ENCODE results near the gene ABCG1. TPM values are rescaled to one million over a fixed set of nuclear protein-coding genes. Genes with fewer than 3 reads are reported as not detected.
"Not testable (repeated sequence)": the region's sequence is repeated elsewhere in the genome, so short reads cannot be mapped to it uniquely, and the experiment has no call there.

The ABCG1 gene
- 1.1 TPM for polyA plus RNA-seq (2013, experiment 1 of 4)
- 1.0 TPM for polyA plus RNA-seq (2013, experiment 2 of 4)
- 0.48 TPM for polyA plus RNA-seq (2013, experiment 3 of 4)
- polyA plus RNA-seq (2013, experiment 4 of 4): 0.57 TPM

- H3K9me3 ChIP-seq (ENCODE audit: control insufficient read depth, low read length): no peaks in the 10 kb centered on the region
- no peak within 1 kb of the TSS for H3K27ac ChIP-seq (ENCODE audit: insufficient read depth, low read depth, low read length, poor library complexity, severe bottlenecking)
- peaks cover 70% of the 10 kb centered on the region for H3K27me3 ChIP-seq (ENCODE audit: control insufficient read depth, insufficient read depth, low read length, poor library complexity, severe bottlenecking)
- H3K4me1 ChIP-seq (ENCODE audit: control insufficient read depth, insufficient read depth, low read length): no peaks in the 10 kb centered on the region
- WGBS, 2 experiments: 1% methylated on average over 83 of the region's 83 CpGs
- H3K36me3 ChIP-seq (ENCODE audit: control insufficient read depth, insufficient read depth, low read length): no peaks in the 10 kb centered on the region
- H3K4me3 ChIP-seq (ENCODE audit: insufficient read depth, low read depth, low read length): peak within 1 kb of the TSS; percentile 38
These were observed at the start of gene ABCG1 for GRCh38 chr21:42218836-42219605. ABCG1 (plus strand) TSS chr21:42219140; CDS start chr21:42219263, 123 bp downstream.

- H3K27me3 ChIP-seq (ENCODE audit: control insufficient read depth, insufficient read depth, low read length, poor library complexity, severe bottlenecking): no peaks in the 10 kb centered on the region
- H3K9me3 ChIP-seq (ENCODE audit: control insufficient read depth, low read length): no peaks in the 10 kb centered on the region
- H3K36me3 ChIP-seq (ENCODE audit: control insufficient read depth, insufficient read depth, low read length): no peaks in the 10 kb centered on the region
- no peaks in the 10 kb centered on the region for H3K4me1 ChIP-seq (ENCODE audit: control insufficient read depth, insufficient read depth, low read length)
- no peak overlapping the region for H3K4me3 ChIP-seq (ENCODE audit: insufficient read depth, low read depth, low read length)
- no peak overlapping the region for H3K27ac ChIP-seq (ENCODE audit: insufficient read depth, low read depth, low read length, poor library complexity, severe bottlenecking)
These were observed 49.2 kb upstream of the ABCG1 start for GRCh38 chr21:42169758-42170157.

GRCh38 chr21:42171091-42172053 lies 47.6 kb upstream of the ABCG1 start:
- WGBS, 2 experiments: 87 to 94% methylated on average over 13 of the region's 14 CpGs
- Histone ChIP-seq H3K4me1 (ENCODE audit: control insufficient read depth, insufficient read depth, low read length) (no peaks in the 10 kb centered on the region), H3K4me3 (ENCODE audit: insufficient read depth, low read depth, low read length) (no peak overlapping the region), H3K36me3 (ENCODE audit: control insufficient read depth, insufficient read depth, low read length) (no peaks in the 10 kb centered on the region), H3K9me3 (ENCODE audit: control insufficient read depth, low read length) (no peaks in the 10 kb centered on the region), H3K27ac (ENCODE audit: insufficient read depth, low read depth, low read length, poor library complexity, severe bottlenecking) (no peak overlapping the region), H3K27me3 (ENCODE audit: control insufficient read depth, insufficient read depth, low read length, poor library complexity, severe bottlenecking) (no peaks in the 10 kb centered on the region)

GRCh38 chr21:42172596-42173483 lies 46.1 kb upstream of the ABCG1 start:
- H3K4me1 ChIP-seq (ENCODE audit: control insufficient read depth, insufficient read depth, low read length): no peaks in the 10 kb centered on the region
- H3K9me3 ChIP-seq (ENCODE audit: control insufficient read depth, low read length): no peaks in the 10 kb centered on the region
- WGBS, 2 experiments: 92 to 94% methylated on average over 40 of the region's 40 CpGs
- H3K36me3 ChIP-seq (ENCODE audit: control insufficient read depth, insufficient read depth, low read length): no peaks in the 10 kb centered on the region
- no peak overlapping the region for H3K4me3 ChIP-seq (ENCODE audit: insufficient read depth, low read depth, low read length)
- H3K27me3 ChIP-seq (ENCODE audit: control insufficient read depth, insufficient read depth, low read length, poor library complexity, severe bottlenecking): no peaks in the 10 kb centered on the region
- H3K27ac ChIP-seq (ENCODE audit: insufficient read depth, low read depth, low read length, poor library complexity, severe bottlenecking): no peak overlapping the region

GRCh38 chr21:42174173-42174572 lies 44.8 kb upstream of the ABCG1 start:
- Histone ChIP-seq H3K36me3 (ENCODE audit: control insufficient read depth, insufficient read depth, low read length) (no peaks in the 10 kb centered on the region), H3K27ac (ENCODE audit: insufficient read depth, low read depth, low read length, poor library complexity, severe bottlenecking) (no peak overlapping the region), H3K27me3 (ENCODE audit: control insufficient read depth, insufficient read depth, low read length, poor library complexity, severe bottlenecking) (no peaks in the 10 kb centered on the region), H3K4me1 (ENCODE audit: control insufficient read depth, insufficient read depth, low read length) (peaks cover 5% of the 10 kb centered on the region), H3K9me3 (ENCODE audit: control insufficient read depth, low read length) (no peaks in the 10 kb centered on the region), H3K4me3 (ENCODE audit: insufficient read depth, low read depth, low read length) (no peak overlapping the region)
- WGBS, 2 experiments: 91% methylated on average over 4 of the region's 4 CpGs

GRCh38 chr21:42175110-42175710 lies 43.7 kb upstream of the ABCG1 start:
- 94 to 95% methylated on average over 6 of the region's 6 CpGs for WGBS, 2 experiments
- Histone ChIP-seq H3K27ac (ENCODE audit: insufficient read depth, low read depth, low read length, poor library complexity, severe bottlenecking) (no peak overlapping the region), H3K4me1 (ENCODE audit: control insufficient read depth, insufficient read depth, low read length) (peaks cover 5% of the 10 kb centered on the region), H3K36me3 (ENCODE audit: control insufficient read depth, insufficient read depth, low read length) (no peaks in the 10 kb centered on the region), H3K9me3 (ENCODE audit: control insufficient read depth, low read length) (no peaks in the 10 kb centered on the region), H3K4me3 (ENCODE audit: insufficient read depth, low read depth, low read length) (no peak overlapping the region), H3K27me3 (ENCODE audit: control insufficient read depth, insufficient read depth, low read length, poor library complexity, severe bottlenecking) (no peaks in the 10 kb centered on the region)

GRCh38 chr21:42176859-42177258 lies 42.1 kb upstream of the ABCG1 start:
- no peaks in the 10 kb centered on the region for H3K27me3 ChIP-seq (ENCODE audit: control insufficient read depth, insufficient read depth, low read length, poor library complexity, severe bottlenecking)

GRCh38 chr21:42179316-42179715 lies 39.6 kb upstream of the ABCG1 start:
- Histone ChIP-seq H3K27me3 (ENCODE audit: control insufficient read depth, insufficient read depth, low read length, poor library complexity, severe bottlenecking) (no peaks in the 10 kb centered on the region), H3K27ac (ENCODE audit: insufficient read depth, low read depth, low read length, poor library complexity, severe bottlenecking) (peak overlapping the region; percentile 11), H3K9me3 (ENCODE audit: control insufficient read depth, low read length) (no peaks in the 10 kb centered on the region), H3K4me1 (ENCODE audit: control insufficient read depth, insufficient read depth, low read length) (peaks cover 5% of the 10 kb centered on the region), H3K36me3 (ENCODE audit: control insufficient read depth, insufficient read depth, low read length) (no peaks in the 10 kb centered on the region), H3K4me3 (ENCODE audit: insufficient read depth, low read depth, low read length) (no peak overlapping the region)
- 0 to 8% methylated on average over 1 to 2 of the region's 3 CpGs for WGBS, 2 experiments

More at GRCh38 chr21:42176859-42177258, 42.1 kb upstream of the ABCG1 start:
- no peaks in the 10 kb centered on the region for H3K36me3 ChIP-seq (ENCODE audit: control insufficient read depth, insufficient read depth, low read length)
- H3K27ac ChIP-seq (ENCODE audit: insufficient read depth, low read depth, low read length, poor library complexity, severe bottlenecking): no peak overlapping the region
- WGBS, 2 experiments: 87 to 89% methylated on average over 2 of the region's 3 CpGs
- peaks cover 5% of the 10 kb centered on the region for H3K4me1 ChIP-seq (ENCODE audit: control insufficient read depth, insufficient read depth, low read length)
- no peak overlapping the region for H3K4me3 ChIP-seq (ENCODE audit: insufficient read depth, low read depth, low read length)
- H3K9me3 ChIP-seq (ENCODE audit: control insufficient read depth, low read length): no peaks in the 10 kb centered on the region

GRCh38 chr21:42180001-42180400 lies 38.9 kb upstream of the ABCG1 start:
- H3K4me3 ChIP-seq (ENCODE audit: insufficient read depth, low read depth, low read length); H3K36me3 ChIP-seq (ENCODE audit: control insufficient read depth, insufficient read depth, low read length); H3K27me3 ChIP-seq (ENCODE audit: control insufficient read depth, insufficient read depth, low read length, poor library complexity, severe bottlenecking); H3K27ac ChIP-seq (ENCODE audit: insufficient read depth, low read depth, low read length, poor library complexity, severe bottlenecking); H3K9me3 ChIP-seq (ENCODE audit: control insufficient read depth, low read length); H3K4me1 ChIP-seq (ENCODE audit: control insufficient read depth, insufficient read depth, low read length): not testable (repeated sequence)
- 82 to 100% methylated on average over 1 to 3 of the region's 3 CpGs for WGBS, 2 experiments
